Endothelial cell of umbilical vein (primary cell): ENCODE data around the gene CEP55. TPM values are rescaled to one million over a fixed set of nuclear protein-coding genes. Genes with fewer than 3 reads are reported as not detected.

Experiments
- BruUV-seq: library from RNA; stranded (reverse); fragments of 400-500 nt; replicated peaks from 2 replicates; lab custom pipeline; 2021; lab: Mats Ljungman, UMichigan
- CTCF ChIA-PET: fragments of 300-600, 350-600 bp; sonication (Branson Sonifier 250); formaldehyde crosslinking; loops from one replicate; lab custom pipeline; 2021; ENCODE audit warnings: antibody characterized with exemption, inconsistent platforms; lab: Charles Lee
- POLR2A ChIA-PET: fragments of 300-600, 350-600 bp; sonication (Branson Sonifier 250); formaldehyde crosslinking; loops from one replicate; lab custom pipeline; 2021; ENCODE audit warnings: antibody characterized with exemption, inconsistent platforms; lab: Charles Lee
- DNase-seq: peaks from one replicate; pipeline ENCODE4 v3.0.0-alpha.2; 2011; ENCODE audit warnings: low read depth, low spot score
- FAIRE-seq: peaks from 2 replicates; lab custom pipeline; 2011; peaks lifted over from hg19 to GRCh38; lab: Jason Lieb, UNC
- H2AFZ ChIP-seq: 2 replicates; pipeline ENCODE4 v1.6.0; 2012; ENCODE audit warnings: low read depth, low read length, control low read depth, inconsistent platforms
- H3K27ac ChIP-seq: 2 replicates; pipeline ENCODE4 v1.5.1; 2011; ENCODE audit warnings: low read depth, mild to moderate bottlenecking, control low read depth, low read length, moderate library complexity; ENCODE audit not compliant: insufficient read depth
- H3K27me3 ChIP-seq, 2 experiments: 2 replicates each; pipeline versions ENCODE4 v1.6.0 to v1.6.1; 2011; ENCODE audit warnings: low read length in 2 of 2, mixed read lengths in 1 of 2; ENCODE audit not compliant: control insufficient read depth in 2 of 2, insufficient read depth in 2 of 2
- H3K36me3 ChIP-seq, 2 experiments: 2 replicates in 1 of 2; 3 replicates in 1 of 2; pipeline ENCODE4 v1.5.1; 2011; ENCODE audit warnings: low read length in 2 of 2, mild to moderate bottlenecking in 1 of 2, moderate library complexity in 1 of 2; ENCODE audit not compliant: control insufficient read depth in 2 of 2, insufficient read depth in 2 of 2; ENCODE audit errors: extremely low read depth in 1 of 2
- H3K4me1 ChIP-seq: 3 replicates; pipeline ENCODE4 v1.5.1; 2011; ENCODE audit warnings: mild to moderate bottlenecking, low read length; ENCODE audit not compliant: control insufficient read depth, insufficient read depth; ENCODE audit errors: extremely low read depth
- H3K4me2 ChIP-seq: 2 replicates; pipeline ENCODE4 v1.6.1; 2011; ENCODE audit warnings: low read length, control low read depth, mixed read lengths; ENCODE audit not compliant: insufficient read depth
- H3K4me3 ChIP-seq, 3 experiments: fragments of 200-600 bp in 1 of 3; sonication (generic), shearing (Covaris generic) in 1 of 3; replicated peaks in 1 of 3; 2 replicates each; pipeline ENCODE4 v1.5.1; 2011 to 2016; ENCODE audit warnings: control low read depth in 3 of 3, low read length in 3 of 3, mild to moderate bottlenecking in 2 of 3, inconsistent platforms in 1 of 3, low read depth in 1 of 3, moderate library complexity in 1 of 3; ENCODE audit not compliant: insufficient read depth in 1 of 3
- H3K79me2 ChIP-seq: 2 replicates; pipeline ENCODE4 v1.6.0; 2012; ENCODE audit warnings: low read length, inconsistent platforms; ENCODE audit not compliant: control insufficient read depth, insufficient read depth
- H3K9ac ChIP-seq: replicated peaks from 2 replicates; pipeline ENCODE3; 2011; ENCODE audit warnings: low read length, control low read depth; ENCODE audit not compliant: insufficient read depth; ENCODE audit errors: extremely low read depth
- H3K9me1 ChIP-seq: replicated peaks from 3 replicates; pipeline ENCODE4 v1.6.0; 2011; ENCODE audit warnings: mild to moderate bottlenecking, low read length; ENCODE audit not compliant: control insufficient read depth, insufficient read depth; ENCODE audit errors: extremely low read depth
- H3K9me3 ChIP-seq: replicated peaks from 2 replicates; pipeline ENCODE4 v1.5.1; 2012; ENCODE audit warnings: low read length, inconsistent platforms; ENCODE audit not compliant: control insufficient read depth, insufficient read depth
- H4K20me1 ChIP-seq: replicated peaks from 2 replicates; pipeline ENCODE3; 2011; ENCODE audit warnings: mild to moderate bottlenecking, low read length; ENCODE audit not compliant: control insufficient read depth, insufficient read depth; ENCODE audit errors: extremely low read depth
- EZH2 ChIP-seq: IDR thresholded peaks from 2 replicates; pipeline ENCODE4 v1.6.1; 2012; ENCODE audit warnings: borderline replicate concordance, low read depth, mild to moderate bottlenecking, moderate library complexity, low read length, inconsistent platforms; ENCODE audit not compliant: severe bottlenecking
- FOS ChIP-seq: IDR thresholded peaks from 2 replicates; pipeline ENCODE4 v1.6.1; 2011; ENCODE audit warnings: mild to moderate bottlenecking, low read length, moderate library complexity, borderline replicate concordance; ENCODE audit not compliant: insufficient read depth
- GATA2 ChIP-seq: IDR thresholded peaks from 2 replicates; pipeline ENCODE4 v1.7.0; 2011; ENCODE audit warnings: low read depth, mild to moderate bottlenecking, moderate library complexity, mixed read lengths, low read length; ENCODE audit not compliant: insufficient read length, insufficient read depth
- JUN ChIP-seq: IDR thresholded peaks from 2 replicates; pipeline ENCODE4 v1.6.1; 2011; ENCODE audit warnings: borderline replicate concordance, low read depth; ENCODE audit not compliant: insufficient read length, insufficient read depth
- MYC ChIP-seq: IDR thresholded peaks from one replicate; pipeline ENCODE4 v1.6.1; 2011; ENCODE audit warnings: mild to moderate bottlenecking, low read depth, low read length
- POLR2A ChIP-seq: IDR thresholded peaks from 2 replicates; pipeline ENCODE4 v1.6.1; 2012; ENCODE audit warnings: low read depth, mild to moderate bottlenecking, control low read depth, low read length
- POLR2AphosphoS5 ChIP-seq: IDR thresholded peaks from 2 replicates; pipeline ENCODE4 v1.6.1; 2012; ENCODE audit warnings: low read depth, mild to moderate bottlenecking, control low read depth, low read length, moderate library complexity; ENCODE audit not compliant: insufficient read depth
- dilution Hi-C: fragments of 300-500 bp; cut with MboI; formaldehyde crosslinking; loops from one replicate; pipeline ENCODE4 v1.15.0; 2019; ENCODE audit warnings: low sequenced_read_pairs; ENCODE audit not compliant: extremely low pct_ligation_motif_present
- intact Hi-C: fragments of 100-400 bp; cut with micrococcal nuclease; formaldehyde crosslinking; loops from one replicate; pipeline ENCODE4 v1.10.0; 2022
- polyA plus RNA-seq, 4 experiments: library from polyadenylated mRNA; depleted of rRNA in 3 of 4; stranded (reverse) in 3 of 4; unstranded in 1 of 4; fragments of >200 nt; gene quantifications; 2 replicates each; pipeline versions ENCODE4 v1.2.1 to v1.2.3, GENCODE V29; 2011 to 2012; ENCODE audit warnings: missing spikeins in 1 of 4
- total RNA-seq: library from RNA; stranded (reverse); gene quantifications from 2 replicates; pipeline ENCODE4 v1.2.3, GENCODE V29; 2021
- TF ChIP-seq, protein P1 (sequence below): IDR thresholded peaks from 2 replicates; pipeline ENCODE4 v1.6.1; 2011; ENCODE audit not compliant: insufficient read depth, insufficient read length
- TF ChIP-seq, protein P2 (sequence below), 2 donors: IDR thresholded peaks; 1 replicate in 1 of 2; 2 replicates in 1 of 2; pipeline ENCODE4 v1.5.1; 2011; ENCODE audit warnings: low read length in 2 of 2, mild to moderate bottlenecking in 2 of 2, moderate library complexity in 2 of 2, control low read depth in 1 of 2, inconsistent platforms in 1 of 2, low read depth in 1 of 2; ENCODE audit not compliant: insufficient read depth in 1 of 2; ENCODE audit errors: extremely low read depth in 1 of 2

CEP55 gene
- total and polyA plus RNA-seq, 2 donors (not counting 3 experiments of a cell fraction or from before 2014, with no cell fraction given), result 17.4 to 63.0 TPM

DNA sequence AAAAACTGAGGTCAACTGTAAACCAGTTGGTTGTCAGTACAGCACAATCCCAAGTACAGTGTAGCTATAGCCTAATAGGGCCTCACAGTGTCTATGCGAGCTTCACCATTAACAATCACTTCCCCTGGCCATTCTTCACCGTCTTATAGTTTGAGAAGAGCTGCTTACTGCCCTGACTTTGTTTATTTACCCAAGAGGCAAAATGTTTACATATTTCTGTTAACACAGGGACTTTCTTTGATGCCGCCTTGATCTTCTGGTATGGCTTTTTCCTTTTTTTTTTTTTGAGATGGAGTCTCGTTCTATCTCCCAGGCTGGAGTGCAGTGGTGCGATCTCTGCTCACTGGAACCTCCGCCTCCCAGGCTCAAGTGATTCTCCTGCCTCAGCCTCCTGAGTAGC, 17.5 kb upstream of the CEP55 start:
- no peaks in the 10 kb centered on the region for H3K9me3 ChIP-seq
- H3K4me3 ChIP-seq, result peak overlapping the region in 1 of 3 experiments; percentile 99
- no peak overlapping the region for H2AFZ ChIP-seq
- ChIA-PET CTCF (interaction anchor here (1.0 to 12.7 kb wide), 6 partner anchors 9 to 101 kb away, joined by 3 to 451 read pairs (median 25); no protein-coding TSS in a partner anchor), POLR2A (interaction anchor here (0.7 to 1.1 kb wide), 3 partner anchors 13 to 103 kb away, joined by 3 to 14 read pairs (median 5); no protein-coding TSS in a partner anchor)
- dilution Hi-C loops (no loop called here), intact Hi-C loops (no loop called here)
- no peaks in the 10 kb centered on the region for H3K9me1 ChIP-seq
- FAIRE-seq (no peak), DNase-seq (no peak)
- no TSS peak for BruUV-seq
- no peak overlapping the region for H3K9ac ChIP-seq
- H4K20me1 ChIP-seq, result no peaks in the 10 kb centered on the region
- H3K36me3 ChIP-seq, result no peaks in the 10 kb centered on the region
- H3K4me2 ChIP-seq, result peak overlapping the region; percentile 90
- peaks cover 49% of the 10 kb centered on the region for H3K4me1 ChIP-seq
- peaks cover 78% of the 10 kb centered on the region for H3K79me2 ChIP-seq
- H3K27me3 ChIP-seq, result no peaks in the 10 kb centered on the region
- H3K27ac ChIP-seq, result peak overlapping the region; percentile 16
- TF ChIP-seq FOS (no peak), JUN (no peak), EZH2 (no peak), MYC (no peak), POLR2A (no peak), GATA2 (no peak), POLR2AphosphoS5 (no peak)
- TF ChIP-seq, protein P1, sequence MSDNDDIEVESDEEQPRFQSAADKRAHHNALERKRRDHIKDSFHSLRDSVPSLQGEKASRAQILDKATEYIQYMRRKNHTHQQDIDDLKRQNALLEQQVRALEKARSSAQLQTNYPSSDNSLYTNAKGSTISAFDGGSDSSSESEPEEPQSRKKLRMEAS, result no peak
- TF ChIP-seq, protein P2, sequence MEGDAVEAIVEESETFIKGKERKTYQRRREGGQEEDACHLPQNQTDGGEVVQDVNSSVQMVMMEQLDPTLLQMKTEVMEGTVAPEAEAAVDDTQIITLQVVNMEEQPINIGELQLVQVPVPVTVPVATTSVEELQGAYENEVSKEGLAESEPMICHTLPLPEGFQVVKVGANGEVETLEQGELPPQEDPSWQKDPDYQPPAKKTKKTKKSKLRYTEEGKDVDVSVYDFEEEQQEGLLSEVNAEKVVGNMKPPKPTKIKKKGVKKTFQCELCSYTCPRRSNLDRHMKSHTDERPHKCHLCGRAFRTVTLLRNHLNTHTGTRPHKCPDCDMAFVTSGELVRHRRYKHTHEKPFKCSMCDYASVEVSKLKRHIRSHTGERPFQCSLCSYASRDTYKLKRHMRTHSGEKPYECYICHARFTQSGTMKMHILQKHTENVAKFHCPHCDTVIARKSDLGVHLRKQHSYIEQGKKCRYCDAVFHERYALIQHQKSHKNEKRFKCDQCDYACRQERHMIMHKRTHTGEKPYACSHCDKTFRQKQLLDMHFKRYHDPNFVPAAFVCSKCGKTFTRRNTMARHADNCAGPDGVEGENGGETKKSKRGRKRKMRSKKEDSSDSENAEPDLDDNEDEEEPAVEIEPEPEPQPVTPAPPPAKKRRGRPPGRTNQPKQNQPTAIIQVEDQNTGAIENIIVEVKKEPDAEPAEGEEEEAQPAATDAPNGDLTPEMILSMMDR (IDR thresholded peaks at IDR 0.05; ENCODE audit: extremely low read depth in 1 of 2, insufficient read depth in 1 of 2, low read depth in 1 of 2, low read length in 2 of 2), result no peak
